ENCODE data around the gene LYPLAL1. TPM values are rescaled to one million over a fixed set of nuclear protein-coding genes. Genes with fewer than 3 reads are reported as not detected.

Gene LYPLAL1
- total RNA-seq, 1 donor from 2014 or later, result 25.6 TPM

- Mint-ChIP-seq H3K9me3 (ENCODE audit: unreplicated experiment) (no peaks in the 10 kb centered on the region), H3K4me3 (ENCODE audit: unreplicated experiment) (no peak overlapping the region), H3K27me3 (ENCODE audit: low read depth, unreplicated experiment) (no peaks in the 10 kb centered on the region), H3K36me3 (ENCODE audit: low read depth, unreplicated experiment) (no peaks in the 10 kb centered on the region), H3K4me1 (ENCODE audit: low read depth, unreplicated experiment) (peaks cover 5% of the 10 kb centered on the region), H3K27ac (ENCODE audit: unreplicated experiment) (no peak overlapping the region)
- Histone ChIP-seq H3K79me2 (ENCODE audit: insufficient read depth, low read length) (no peaks in the 10 kb centered on the region), H4K20me1 (ENCODE audit: insufficient read depth, low read length) (no peaks in the 10 kb centered on the region), H3K4me3 (ENCODE audit: insufficient read depth, low read depth, low read length) (no peak overlapping the region), H3K36me3 (ENCODE audit: insufficient read depth, low read length) (no peaks in the 10 kb centered on the region), H3K9me3 (ENCODE audit: insufficient read depth, low read depth, low read length) (no peaks in the 10 kb centered on the region), H3K9ac (ENCODE audit: low read length) (no peak overlapping the region), H2AFZ (ENCODE audit: low read depth, low read length) (no peak overlapping the region), H3K4me1 (ENCODE audit: insufficient read depth, low read length) (no peaks in the 10 kb centered on the region), H3K4me2 (ENCODE audit: low read length) (no peak overlapping the region), H3K27me3 (ENCODE audit: insufficient read depth, low read length) (no peaks in the 10 kb centered on the region), H3K27ac (ENCODE audit: low read depth, low read length) (no peak overlapping the region)
- DNase-seq (ENCODE audit: low read depth) (peak; percentile 33), FAIRE-seq (no peak)
- TF ChIP-seq CTCF (IDR thresholded peaks at IDR 0.05; ENCODE audit: insufficient read depth, low read depth, low read length), result no peak
- TF ChIP-seq EZH2 (IDR thresholded peaks at IDR 0.05; ENCODE audit: insufficient read depth, low read length), result no peak
Observed at GRCh38 chr1:219143735-219144134, 29.9 kb upstream of the LYPLAL1 start.

- no peak overlapping the region for H3K4me2 ChIP-seq (ENCODE audit: low read length)
- no peak overlapping the region for H3K4me3 Mint-ChIP-seq (ENCODE audit: unreplicated experiment)
- H3K4me3 ChIP-seq (ENCODE audit: insufficient read depth, low read depth, low read length), result no peak overlapping the region
- no peaks in the 10 kb centered on the region for H3K27me3 Mint-ChIP-seq (ENCODE audit: low read depth, unreplicated experiment)
- no peaks in the 10 kb centered on the region for H3K9me3 ChIP-seq (ENCODE audit: insufficient read depth, low read depth, low read length)
- peaks cover 5% of the 10 kb centered on the region for H3K4me1 Mint-ChIP-seq (ENCODE audit: low read depth, unreplicated experiment)
- no peaks in the 10 kb centered on the region for H3K9me3 Mint-ChIP-seq (ENCODE audit: unreplicated experiment)
- no peaks in the 10 kb centered on the region for H3K27me3 ChIP-seq (ENCODE audit: insufficient read depth, low read length)
- no peaks in the 10 kb centered on the region for H3K4me1 ChIP-seq (ENCODE audit: insufficient read depth, low read length)
- no peak for TF ChIP-seq CTCF (IDR thresholded peaks at IDR 0.05; ENCODE audit: insufficient read depth, low read depth, low read length)
- no peak for TF ChIP-seq EZH2 (IDR thresholded peaks at IDR 0.05; ENCODE audit: insufficient read depth, low read length)
- H3K9ac ChIP-seq (ENCODE audit: low read length), result no peak overlapping the region
- DNase-seq (ENCODE audit: low read depth) (no peak), FAIRE-seq (no peak)
- no peaks in the 10 kb centered on the region for H3K36me3 ChIP-seq (ENCODE audit: insufficient read depth, low read length)
- H3K79me2 ChIP-seq (ENCODE audit: insufficient read depth, low read length), result no peaks in the 10 kb centered on the region
- no peak overlapping the region for H3K27ac Mint-ChIP-seq (ENCODE audit: unreplicated experiment)
- no peak overlapping the region for H2AFZ ChIP-seq (ENCODE audit: low read depth, low read length)
- no peaks in the 10 kb centered on the region for H3K36me3 Mint-ChIP-seq (ENCODE audit: low read depth, unreplicated experiment)
- H4K20me1 ChIP-seq (ENCODE audit: insufficient read depth, low read length), result no peaks in the 10 kb centered on the region
- H3K27ac ChIP-seq (ENCODE audit: low read depth, low read length), result no peak overlapping the region
Observed at GRCh38 chr1:219144658-219145315, 28.9 kb upstream of the LYPLAL1 start.

GRCh38 chr1:219147571-219148019 is 26.1 kb upstream of the LYPLAL1 start:
- Mint-ChIP-seq H3K4me3 (ENCODE audit: unreplicated experiment) (no peak overlapping the region), H3K36me3 (ENCODE audit: low read depth, unreplicated experiment) (no peaks in the 10 kb centered on the region), H3K4me1 (ENCODE audit: low read depth, unreplicated experiment) (peaks cover 8% of the 10 kb centered on the region), H3K27me3 (ENCODE audit: low read depth, unreplicated experiment) (no peaks in the 10 kb centered on the region), H3K27ac (ENCODE audit: unreplicated experiment) (no peak overlapping the region), H3K9me3 (ENCODE audit: unreplicated experiment) (no peaks in the 10 kb centered on the region)
- H3K4me1 ChIP-seq (ENCODE audit: insufficient read depth, low read length), result no peaks in the 10 kb centered on the region
- no peaks in the 10 kb centered on the region for H4K20me1 ChIP-seq (ENCODE audit: insufficient read depth, low read length)
- no peak overlapping the region for H3K27ac ChIP-seq (ENCODE audit: low read depth, low read length)
- DNase-seq (ENCODE audit: low read depth) (no peak), FAIRE-seq (no peak)
- H3K9ac ChIP-seq (ENCODE audit: low read length), result no peak overlapping the region
- H3K36me3 ChIP-seq (ENCODE audit: insufficient read depth, low read length), result no peaks in the 10 kb centered on the region
- H3K4me2 ChIP-seq (ENCODE audit: low read length), result no peak overlapping the region
- no peak overlapping the region for H3K4me3 ChIP-seq (ENCODE audit: insufficient read depth, low read depth, low read length)
- H3K27me3 ChIP-seq (ENCODE audit: insufficient read depth, low read length), result no peaks in the 10 kb centered on the region
- TF ChIP-seq CTCF (IDR thresholded peaks at IDR 0.05; ENCODE audit: insufficient read depth, low read depth, low read length) (no peak), EZH2 (IDR thresholded peaks at IDR 0.05; ENCODE audit: insufficient read depth, low read length) (no peak)
- no peaks in the 10 kb centered on the region for H3K9me3 ChIP-seq (ENCODE audit: insufficient read depth, low read depth, low read length)
- no peak overlapping the region for H2AFZ ChIP-seq (ENCODE audit: low read depth, low read length)
- H3K79me2 ChIP-seq (ENCODE audit: insufficient read depth, low read length), result no peaks in the 10 kb centered on the region

Measured in astrocyte (in vitro differentiated cells and primary cell).